OCI-LY7 (cell line): ENCODE data around the gene P2RY8.

Source experiments
- CTCF ChIP-seq: fragments of 200-600 bp; sonication (generic); conservative IDR thresholded peaks from 2 replicates; pipeline ENCODE4 v1.5.1; 2014; ENCODE audit warnings: mild to moderate bottlenecking, antibody characterized with exemption, low read length, moderate library complexity, mixed read lengths
- EZH2phosphoT487 ChIP-seq: fragments of 200-600 bp; sonication (generic); IDR thresholded peaks from 2 replicates; pipeline ENCODE4 v1.6.1; 2018; ENCODE audit warnings: low read depth, borderline replicate concordance, mild to moderate bottlenecking, mixed run types, antibody characterized with exemption, low read length, moderate library complexity, mixed read lengths

- TF ChIP-seq CTCF (no peak), EZH2phosphoT487 (no peak)
Observed at GRCh38 chrX:1421433-1422134, 115.4 kb downstream of the P2RY8 start.
